ENCODE data around the gene BROX.

BROX gene

DNA sequence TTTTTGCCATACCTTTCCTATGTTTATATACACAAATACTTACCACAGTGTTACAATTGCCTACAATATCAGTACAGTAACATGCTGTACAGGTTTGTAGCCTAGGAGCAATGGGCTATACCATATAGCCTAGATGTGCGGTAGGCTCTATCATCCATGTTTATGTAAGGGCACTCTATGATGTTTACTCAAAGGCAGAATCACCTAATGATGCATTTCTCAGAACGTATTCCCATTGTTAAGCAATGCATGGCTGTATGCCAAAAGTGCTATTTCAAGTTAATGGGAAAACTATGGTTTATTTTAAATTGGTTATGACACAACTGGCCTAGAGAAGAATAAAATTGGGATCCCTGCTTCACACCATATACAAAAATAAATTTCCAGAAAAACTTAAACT, 65.6 kb downstream of the BROX start:
- no peak for FAIRE-seq

DNA sequence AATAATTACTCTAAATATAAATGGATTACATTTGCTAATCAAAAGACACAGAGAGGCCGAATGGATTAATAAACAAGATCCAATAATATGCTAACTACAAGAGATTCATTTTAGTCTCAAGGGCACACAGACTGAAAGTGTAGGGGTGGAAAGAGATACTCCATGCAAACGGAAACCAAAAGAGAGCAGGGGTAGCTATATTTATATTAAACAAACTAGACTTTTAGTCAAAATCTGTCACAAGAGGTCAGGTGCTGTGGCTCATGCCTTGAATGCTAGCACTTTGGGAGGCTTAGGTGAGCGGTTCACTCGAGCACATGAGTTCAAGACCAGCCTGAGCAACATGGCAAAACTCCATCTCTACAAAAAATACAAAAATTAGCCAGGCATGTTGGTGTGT, 68.9 kb downstream of the BROX start:
- no peak for FAIRE-seq

DNA sequence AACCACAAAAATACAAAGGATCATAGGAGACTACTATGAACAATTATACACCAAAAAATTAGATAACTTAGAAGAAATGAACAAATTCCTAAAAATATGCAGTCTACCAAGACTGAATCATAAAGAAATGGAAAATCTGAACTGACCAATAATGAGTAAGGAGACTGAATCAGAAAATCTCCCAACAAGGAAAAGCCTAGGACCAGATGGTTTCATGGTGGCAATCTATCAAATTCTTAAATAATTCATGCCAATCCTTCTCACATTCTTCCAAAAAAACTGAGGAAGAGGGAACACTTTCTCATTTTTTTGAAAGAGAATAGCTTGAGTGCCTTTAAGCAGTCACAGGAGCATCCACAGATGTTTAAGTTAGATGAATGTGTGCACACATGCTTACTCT, 70.7 kb downstream of the BROX start:
- FAIRE-seq: no peak

DNA sequence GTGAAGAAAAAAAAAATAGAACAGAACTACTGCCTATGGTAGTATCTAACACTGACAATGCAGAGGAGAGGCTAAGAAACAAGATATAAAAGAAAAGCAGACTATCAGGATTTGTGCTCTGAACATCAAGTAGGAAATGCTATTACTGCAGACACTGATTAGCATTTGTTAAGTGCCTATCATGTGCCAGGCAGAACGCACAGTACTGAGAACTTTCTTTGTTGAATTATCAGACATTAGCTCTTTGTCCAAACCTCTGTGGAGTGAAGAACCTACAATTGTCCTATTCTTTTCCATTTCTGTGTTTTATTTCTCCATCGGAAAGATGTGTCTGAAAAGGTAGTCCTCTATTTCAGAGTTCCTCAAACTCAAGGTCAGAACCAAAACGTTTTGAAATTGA, 72.0 kb downstream of the BROX start:
- FAIRE-seq: no peak
